Thyroid gland (tissue), 4 donors: ENCODE data around the gene CCS.

Experiments
- CTCF ChIP-seq, 6 experiments: fragments of 200-600 bp in 3 of 6; fragments of 450-650 bp in 3 of 6; sonication (generic) in 3 of 6; IDR thresholded peaks; one replicate each; pipeline ENCODE4 v1.5.1; 2016 to 2019; ENCODE audit warnings: antibody characterized with exemption in 6 of 6, mild to moderate bottlenecking in 2 of 6, inconsistent platforms in 1 of 6, moderate library complexity in 1 of 6
- POLR2A ChIP-seq, 2 donors: fragments of 450-650 bp; IDR thresholded peaks; one replicate each; pipeline ENCODE4 v1.6.1; 2017; ENCODE audit warnings: antibody characterized with exemption in 2 of 2, mild to moderate bottlenecking in 2 of 2, moderate library complexity in 1 of 2

- no peak for TF ChIP-seq CTCF (IDR thresholded peaks at IDR 0.05)
- no peak for TF ChIP-seq POLR2A (IDR thresholded peaks at IDR 0.05)
Observed at GRCh38 chr11:66561178-66561974, 31.6 kb upstream of the CCS start.
